Measurements from ENCODE around the gene NOG.

NOG gene

GRCh38 chr17:56593646-56594319 lies at the start of gene NOG:
Gene NOG, plus strand, starts transcription at chr17:56593699. Its CDS starts 525 bp downstream, at chr17:56594224.
- in situ Hi-C loops (cut with MboI; ENCODE audit: low sequenced_read_pairs): no loop called here

- in situ Hi-C loops (cut with MboI; ENCODE audit: low sequenced_read_pairs): no loop called here
Observed at GRCh38 chr17:56545106-56545505, 48.4 kb upstream of the NOG start.

GRCh38 chr17:56545930-56546329 lies 47.6 kb upstream of the NOG start:
- in situ Hi-C loops (cut with MboI; ENCODE audit: low sequenced_read_pairs): no loop called here

GRCh38 chr17:56548661-56549060 lies 44.8 kb upstream of the NOG start:
- in situ Hi-C loops (cut with MboI; ENCODE audit: low sequenced_read_pairs): no loop called here

GRCh38 chr17:56549501-56549900 lies 44.0 kb upstream of the NOG start:
- in situ Hi-C loops (cut with MboI; ENCODE audit: low sequenced_read_pairs): no loop called here

GRCh38 chr17:56557682-56558081 lies 35.8 kb upstream of the NOG start:
- in situ Hi-C loops (cut with MboI; ENCODE audit: low sequenced_read_pairs): no loop called here

GRCh38 chr17:56558088-56558487 lies 35.4 kb upstream of the NOG start:
- in situ Hi-C loops (cut with MboI; ENCODE audit: low sequenced_read_pairs): no loop called here

- in situ Hi-C loops (cut with MboI; ENCODE audit: low sequenced_read_pairs): no loop called here
Observed at GRCh38 chr17:56570199-56570598, 23.3 kb upstream of the NOG start.

GRCh38 chr17:56571456-56571855 lies 22.0 kb upstream of the NOG start:
- in situ Hi-C loops (cut with MboI; ENCODE audit: low sequenced_read_pairs): no loop called here

GRCh38 chr17:56577190-56577842 lies 16.2 kb upstream of the NOG start:
- in situ Hi-C loops (cut with MboI; ENCODE audit: low sequenced_read_pairs): no loop called here

- in situ Hi-C loops (cut with MboI; ENCODE audit: low sequenced_read_pairs): no loop called here
Observed at GRCh38 chr17:56577843-56578204, 15.7 kb upstream of the NOG start.

GRCh38 chr17:56581635-56582627 lies 11.6 kb upstream of the NOG start:
- in situ Hi-C loops (cut with MboI; ENCODE audit: low sequenced_read_pairs): no loop called here

GRCh38 chr17:56583772-56584171 lies 9.7 kb upstream of the NOG start:
- in situ Hi-C loops (cut with MboI; ENCODE audit: low sequenced_read_pairs): no loop called here

- in situ Hi-C loops (cut with MboI; ENCODE audit: low sequenced_read_pairs): no loop called here
Observed at GRCh38 chr17:56587298-56587697, 6.2 kb upstream of the NOG start.

- in situ Hi-C loops (cut with MboI; ENCODE audit: low sequenced_read_pairs): no loop called here
Observed at GRCh38 chr17:56592487-56593085, 913 bp upstream of the NOG start.

- in situ Hi-C loops (cut with MboI; ENCODE audit: low sequenced_read_pairs): no loop called here
Observed at GRCh38 chr17:56593086-56593645, 333 bp upstream of the NOG start.

- in situ Hi-C loops (cut with MboI; ENCODE audit: low sequenced_read_pairs): no loop called here
Observed at GRCh38 chr17:56594320-56595107, 1.0 kb downstream of the NOG start.

GRCh38 chr17:56595108-56595418 lies 1.6 kb downstream of the NOG start:
- in situ Hi-C loops (cut with MboI; ENCODE audit: low sequenced_read_pairs): no loop called here

- in situ Hi-C loops (cut with MboI; ENCODE audit: low sequenced_read_pairs): no loop called here
Observed at GRCh38 chr17:56595831-56596690, 2.6 kb downstream of the NOG start.
